ENCODE results near the gene FGR.
A peak's percentile ranks its signal among the peaks of the same experiment; 100 is the strongest.

Gene FGR

DNA sequence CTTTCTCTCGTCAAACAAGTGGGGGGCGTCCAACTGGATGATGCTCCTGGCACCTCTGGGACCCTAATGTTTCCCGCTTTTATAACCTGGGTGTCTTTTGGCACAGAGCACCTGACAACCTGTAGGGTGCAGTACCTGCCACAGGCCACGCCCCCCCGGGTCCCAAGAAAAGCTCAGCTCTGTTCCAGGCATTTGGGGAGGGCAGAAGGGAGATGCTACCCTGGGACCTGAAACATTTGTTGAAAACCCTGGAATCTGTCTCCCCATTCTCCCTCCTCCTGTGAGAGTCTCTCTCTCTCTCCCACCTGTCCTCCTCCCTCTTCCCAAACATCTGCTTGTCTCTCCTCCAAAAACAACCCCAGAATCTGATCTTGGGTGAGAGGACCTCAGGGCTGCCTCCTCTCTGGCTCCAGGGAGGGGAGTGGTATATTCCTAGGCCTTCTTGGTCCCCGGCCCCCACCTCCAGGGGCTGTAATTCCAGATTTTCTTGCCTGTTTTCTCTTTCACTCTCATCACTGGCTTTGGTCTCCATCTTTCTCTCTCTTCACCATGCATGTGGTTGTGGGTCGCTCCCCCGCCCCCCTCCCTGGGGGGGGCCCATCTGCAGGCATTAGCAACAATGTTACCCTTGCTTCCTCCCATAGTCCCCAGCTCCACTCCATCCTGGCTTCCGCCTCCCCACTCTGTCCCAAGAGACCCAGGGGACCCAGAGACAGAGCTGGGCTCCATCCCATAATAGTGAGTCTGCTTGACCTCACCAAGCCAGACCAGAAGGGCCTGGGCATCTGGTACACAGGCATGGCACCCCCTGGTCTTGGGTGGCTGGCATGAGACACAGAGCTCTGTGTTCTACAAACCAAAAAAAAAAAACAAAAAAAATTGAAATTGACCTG lies 35.1 kb downstream of the FGR start:
- TF ChIP-seq, protein P1, sequence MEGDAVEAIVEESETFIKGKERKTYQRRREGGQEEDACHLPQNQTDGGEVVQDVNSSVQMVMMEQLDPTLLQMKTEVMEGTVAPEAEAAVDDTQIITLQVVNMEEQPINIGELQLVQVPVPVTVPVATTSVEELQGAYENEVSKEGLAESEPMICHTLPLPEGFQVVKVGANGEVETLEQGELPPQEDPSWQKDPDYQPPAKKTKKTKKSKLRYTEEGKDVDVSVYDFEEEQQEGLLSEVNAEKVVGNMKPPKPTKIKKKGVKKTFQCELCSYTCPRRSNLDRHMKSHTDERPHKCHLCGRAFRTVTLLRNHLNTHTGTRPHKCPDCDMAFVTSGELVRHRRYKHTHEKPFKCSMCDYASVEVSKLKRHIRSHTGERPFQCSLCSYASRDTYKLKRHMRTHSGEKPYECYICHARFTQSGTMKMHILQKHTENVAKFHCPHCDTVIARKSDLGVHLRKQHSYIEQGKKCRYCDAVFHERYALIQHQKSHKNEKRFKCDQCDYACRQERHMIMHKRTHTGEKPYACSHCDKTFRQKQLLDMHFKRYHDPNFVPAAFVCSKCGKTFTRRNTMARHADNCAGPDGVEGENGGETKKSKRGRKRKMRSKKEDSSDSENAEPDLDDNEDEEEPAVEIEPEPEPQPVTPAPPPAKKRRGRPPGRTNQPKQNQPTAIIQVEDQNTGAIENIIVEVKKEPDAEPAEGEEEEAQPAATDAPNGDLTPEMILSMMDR (IDR thresholded peaks at IDR 0.05; ENCODE audit: low read depth, low read length), result no peak
- no peak for DNase-seq (ENCODE audit: low read depth in 2 of 2)
- no peak overlapping the region for H3K4me3 ChIP-seq (replicated peaks in 1 of 2; ENCODE audit: low read depth in 2 of 2, low read length in 2 of 2)

DNA sequence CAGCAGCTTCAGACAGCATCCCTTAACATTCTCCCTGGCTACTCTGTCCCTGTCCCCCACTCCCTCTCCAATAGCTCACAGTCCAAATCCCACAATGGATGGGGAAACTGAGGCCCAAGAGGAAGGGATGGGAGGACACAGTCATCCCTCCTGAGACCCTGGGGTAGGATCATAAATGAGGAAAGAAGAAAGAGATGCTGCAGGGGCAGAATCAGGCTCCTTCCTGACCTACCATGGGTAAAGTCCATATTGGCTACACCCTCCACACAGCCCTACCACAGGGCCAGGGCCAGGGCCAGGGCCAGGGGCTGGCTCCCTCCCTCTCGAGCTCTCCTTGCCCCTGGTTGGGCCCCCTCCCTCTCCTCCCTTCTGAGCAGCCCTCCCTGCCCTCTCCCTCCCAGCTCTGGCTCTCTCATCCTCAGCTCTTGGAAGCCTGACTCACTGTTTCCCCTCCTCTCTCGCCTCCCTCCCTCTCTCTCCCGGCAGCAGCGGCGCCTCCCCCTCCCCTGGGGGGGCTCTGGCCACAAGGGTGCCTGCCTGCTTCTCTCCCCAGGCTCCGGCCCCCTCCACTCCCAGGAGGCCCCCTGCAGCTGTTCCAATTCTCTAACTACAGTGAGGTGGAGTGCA lies 36.0 kb downstream of the FGR start:
- TF ChIP-seq, protein P1 (IDR thresholded peaks at IDR 0.05; ENCODE audit: low read depth, low read length), result no peak
- DNase-seq (ENCODE audit: low read depth in 2 of 2), result peak; percentile 76 to 85
- peak overlapping the region in 1 of 2 donors; percentile 6 for H3K4me3 ChIP-seq (replicated peaks in 1 of 2; ENCODE audit: low read depth in 2 of 2, low read length in 2 of 2)

DNA sequence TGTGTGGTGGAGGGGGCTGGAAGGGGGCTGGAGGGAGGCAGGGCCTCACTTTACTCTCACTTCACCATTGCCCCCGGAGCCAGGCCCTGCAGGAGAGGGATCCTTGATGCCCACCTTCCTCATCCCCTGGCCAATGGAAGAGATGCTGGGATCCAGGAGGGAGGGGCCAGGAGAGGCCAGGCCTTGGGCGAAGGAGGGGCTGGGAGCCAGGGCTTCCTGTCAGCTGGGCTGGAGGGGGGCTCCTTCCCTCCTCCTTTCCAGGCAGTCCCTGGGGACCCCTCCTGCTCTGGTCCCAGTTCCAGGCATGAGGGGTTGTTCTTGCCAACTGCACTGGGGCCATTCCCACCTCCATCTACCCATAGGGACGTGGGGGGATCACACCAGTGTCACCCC lies 36.7 kb downstream of the FGR start:
- peak; percentile 38 to 76 for DNase-seq (ENCODE audit: low read depth in 2 of 2)
- H3K4me3 ChIP-seq (replicated peaks in 1 of 2; ENCODE audit: low read depth in 2 of 2, low read length in 2 of 2), result no peak overlapping the region
- TF ChIP-seq, protein P1 (IDR thresholded peaks at IDR 0.05; ENCODE audit: low read depth, low read length), result no peak

DNA sequence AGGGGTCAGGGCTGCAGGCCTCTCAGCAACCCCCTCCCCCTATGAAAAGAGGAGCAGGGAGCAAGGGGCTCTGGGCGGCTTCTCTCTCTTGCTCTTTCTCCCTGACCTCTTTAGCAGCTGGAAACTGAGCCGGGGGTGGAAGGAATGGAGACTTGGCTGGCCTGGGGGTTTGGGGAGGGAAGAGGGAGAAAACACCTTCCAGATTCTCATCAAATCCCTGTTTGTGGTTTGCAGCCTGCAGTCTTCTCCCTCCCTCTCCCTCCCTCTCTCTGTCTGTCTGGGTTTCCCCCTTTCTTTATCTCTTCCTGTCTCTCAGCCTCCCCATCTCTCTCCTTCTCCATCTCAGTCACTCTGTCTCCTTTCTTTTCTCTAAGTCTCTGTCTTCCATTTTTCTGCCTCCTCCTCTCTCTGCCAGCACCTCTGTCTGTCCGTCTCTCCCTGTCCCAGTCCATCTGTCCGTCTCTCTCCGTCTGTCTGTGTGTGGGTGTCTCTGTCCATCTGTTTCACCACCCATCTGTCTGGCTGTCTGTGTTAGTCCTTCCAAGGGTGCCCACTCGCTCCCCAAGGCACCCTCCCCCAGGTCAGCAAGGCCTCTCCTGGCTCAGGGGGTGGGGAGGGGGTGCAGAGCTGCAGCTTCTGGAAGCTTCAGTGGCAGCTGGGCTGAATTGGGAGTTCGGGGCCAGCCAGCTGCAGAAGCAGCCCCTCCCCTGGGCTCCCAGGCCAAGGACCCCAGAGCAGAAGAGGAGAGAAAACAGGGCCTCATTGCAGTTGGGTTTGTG lies 37.3 kb downstream of the FGR start:
- H3K4me3 ChIP-seq (replicated peaks in 1 of 2; ENCODE audit: low read depth in 2 of 2, low read length in 2 of 2), result no peak overlapping the region
- TF ChIP-seq, protein P1 (IDR thresholded peaks at IDR 0.05; ENCODE audit: low read depth, low read length), result no peak
- no peak for DNase-seq (ENCODE audit: low read depth in 2 of 2)

DNA sequence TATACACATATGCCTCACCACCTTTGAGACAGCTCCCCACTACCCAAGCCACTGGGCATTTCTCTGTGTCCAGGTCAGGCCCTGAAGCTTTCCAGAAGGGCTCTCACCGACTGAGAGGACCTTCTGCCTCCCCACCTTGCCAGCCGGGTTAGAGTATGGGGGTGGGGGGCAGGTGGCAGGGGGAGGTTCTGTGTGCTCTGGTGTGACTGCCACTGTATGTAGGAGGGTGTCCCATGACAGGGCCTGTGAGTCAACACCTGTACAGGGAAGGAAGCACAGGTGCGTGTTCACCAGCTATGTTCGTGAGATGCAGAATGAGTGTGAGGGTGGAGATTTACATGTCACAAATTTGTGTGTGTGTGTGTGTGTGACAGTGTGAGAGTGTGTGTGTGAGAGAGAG lies 38.0 kb downstream of the FGR start:
- no peak for DNase-seq (ENCODE audit: low read depth in 2 of 2)
- H3K4me3 ChIP-seq (replicated peaks in 1 of 2; ENCODE audit: low read depth in 2 of 2, low read length in 2 of 2), result no peak overlapping the region

DNA sequence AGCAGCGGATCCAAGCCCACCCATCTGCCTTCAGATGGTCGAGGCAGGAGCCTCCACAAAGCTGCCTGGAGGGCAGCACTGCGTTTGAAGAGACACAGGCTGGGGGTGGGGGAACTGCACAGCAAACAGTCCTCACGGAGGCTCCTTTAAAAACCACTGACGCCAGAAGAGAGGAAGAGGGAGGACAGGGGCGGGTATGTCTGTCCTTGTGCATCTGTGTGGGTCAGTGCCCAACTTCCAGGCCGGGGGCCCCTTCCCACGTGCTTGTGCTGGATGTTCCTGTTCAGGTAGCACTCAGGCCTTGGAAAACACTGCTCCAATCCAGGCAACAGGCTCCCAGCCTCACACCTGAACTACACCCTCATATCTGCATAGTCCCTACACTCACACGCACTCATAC lies 38.7 kb downstream of the FGR start:
- TF ChIP-seq, protein P1 (IDR thresholded peaks at IDR 0.05; ENCODE audit: low read depth, low read length), result no peak
- no peak overlapping the region for H3K4me3 ChIP-seq (replicated peaks in 1 of 2; ENCODE audit: low read depth in 2 of 2, low read length in 2 of 2)

More for the DNA sequence above, 38.0 kb downstream of the FGR start:
- TF ChIP-seq, protein P1 (IDR thresholded peaks at IDR 0.05; ENCODE audit: low read depth, low read length), result no peak

More for the DNA sequence above, 38.7 kb downstream of the FGR start:
- no peak for DNase-seq (ENCODE audit: low read depth in 2 of 2)

Measured in cardiac fibroblast (primary cell).